ENCODE data around the gene COP1. TPM values are rescaled to one million over a fixed set of nuclear protein-coding genes. Genes with fewer than 3 reads are reported as not detected.

Gene COP1
- total RNA-seq, 1 donor from 2014 or later = 141 TPM

Small RNA genes within 50 kb of the gene (small RNA-seq; reads per million reads assigned to genes)
- gene RF00066 (not detected), gene RNU2-12P (not detected), gene RPS29P5 (not detected), gene SCARNA3 (0.96 reads per million, percentile 72 among the genes with 10 or more reads in this experiment)

All from occipital lobe (tissue), 2 donors.